H7 (cell line): ENCODE results near the gene WNK1. TPM values are rescaled to one million over a fixed set of nuclear protein-coding genes. Genes with fewer than 3 reads are reported as not detected.
"Not testable (repeated sequence)": the region's sequence is repeated elsewhere in the genome, so short reads cannot be mapped to it uniquely, and the experiment has no call there.

Experiments used
- DNase-seq: peaks from one replicate; pipeline ENCODE4 v3.0.0; 2012
- H3K27me3 ChIP-seq: 2 replicates; pipeline ENCODE4 v1.6.0; 2011; ENCODE audit warnings: mild to moderate bottlenecking, low read length; ENCODE audit not compliant: control insufficient read depth, insufficient read depth
- H3K36me3 ChIP-seq: replicated peaks from 2 replicates; pipeline ENCODE4 v1.5.1; 2011; ENCODE audit warnings: low read length; ENCODE audit not compliant: control insufficient read depth, insufficient read depth
- H3K4me3 ChIP-seq: 2 replicates; pipeline ENCODE4 v1.5.1; 2011; ENCODE audit warnings: low read depth, mild to moderate bottlenecking, control low read depth, low read length, moderate library complexity; ENCODE audit not compliant: insufficient read depth
- total RNA-seq: library from RNA; depleted of rRNA; stranded (reverse); fragments of >200 nt; shearing (Covaris generic); gene quantifications from 2 replicates; pipeline ENCODE4 v1.2.3, GENCODE V29; 2014; rRNA removed

Gene WNK1
- total RNA-seq = 72.7 and 79.3 TPM in 2 replicates

- no peaks in the 10 kb centered on the region for H3K36me3 ChIP-seq
- 0 out of 2 replicates have a peak, but pooled peaks cover 2% of the 10 kb centered on the region for H3K27me3 ChIP-seq
- DNase-seq = peak; percentile 97
- H3K4me3 ChIP-seq = peak within 1 kb of the TSS; percentile 86
Measured at GRCh38 chr12:751999-752694, at the start of gene WNK1. Gene WNK1 (plus strand): TSS chr12:752579. CDS start chr12:753566, 987 bp downstream.

- no peak for DNase-seq
- no peaks in the 10 kb centered on the region for H3K27me3 ChIP-seq
- no peaks in the 10 kb centered on the region for H3K36me3 ChIP-seq
- H3K4me3 ChIP-seq = no peak overlapping the region
Measured at GRCh38 chr12:704516-705242, 47.7 kb upstream of the WNK1 start.

GRCh38 chr12:708084-708483, 44.3 kb upstream of the WNK1 start:
- H3K36me3 ChIP-seq, H3K27me3 ChIP-seq, DNase-seq, H3K4me3 ChIP-seq: not testable (repeated sequence)

GRCh38 chr12:709455-710020, 42.8 kb upstream of the WNK1 start:
- no peaks in the 10 kb centered on the region for H3K27me3 ChIP-seq
- no peak overlapping the region for H3K4me3 ChIP-seq
- H3K36me3 ChIP-seq = no peaks in the 10 kb centered on the region
- no peak for DNase-seq

GRCh38 chr12:712172-712863, 40.1 kb upstream of the WNK1 start:
- Histone ChIP-seq H3K27me3 (no peaks in the 10 kb centered on the region), H3K4me3 (no peak overlapping the region), H3K36me3 (no peaks in the 10 kb centered on the region)
- no peak for DNase-seq

GRCh38 chr12:713281-713875, 39.0 kb upstream of the WNK1 start:
- Histone ChIP-seq H3K27me3 (no peaks in the 10 kb centered on the region), H3K4me3 (no peak overlapping the region), H3K36me3 (no peaks in the 10 kb centered on the region)
- no peak for DNase-seq

GRCh38 chr12:716506-716905, 35.9 kb upstream of the WNK1 start:
- no peak for DNase-seq
- H3K36me3 ChIP-seq = no peaks in the 10 kb centered on the region

GRCh38 chr12:718756-719102, 33.6 kb upstream of the WNK1 start:
- DNase-seq = no peak
- no peaks in the 10 kb centered on the region for H3K27me3 ChIP-seq
- no peak overlapping the region for H3K4me3 ChIP-seq
- H3K36me3 ChIP-seq = no peaks in the 10 kb centered on the region

More at GRCh38 chr12:716506-716905, 35.9 kb upstream of the WNK1 start:
- Histone ChIP-seq H3K27me3 (no peaks in the 10 kb centered on the region), H3K4me3 (no peak overlapping the region)

GRCh38 chr12:720231-720941, 32.0 kb upstream of the WNK1 start:
- H3K4me3 ChIP-seq = no peak overlapping the region
- H3K27me3 ChIP-seq = no peaks in the 10 kb centered on the region
- DNase-seq = no peak
- no peaks in the 10 kb centered on the region for H3K36me3 ChIP-seq

- Histone ChIP-seq H3K4me3 (no peak overlapping the region), H3K36me3 (no peaks in the 10 kb centered on the region), H3K27me3 (no peaks in the 10 kb centered on the region)
- peak; percentile 40 for DNase-seq
Measured at GRCh38 chr12:724194-724855, 28.1 kb upstream of the WNK1 start.

GRCh38 chr12:725076-725475, 27.3 kb upstream of the WNK1 start:
- no peak overlapping the region for H3K4me3 ChIP-seq

GRCh38 chr12:726281-727140, 25.9 kb upstream of the WNK1 start:
- no peaks in the 10 kb centered on the region for H3K36me3 ChIP-seq
- DNase-seq = no peak
- H3K27me3 ChIP-seq = no peaks in the 10 kb centered on the region
- no peak overlapping the region for H3K4me3 ChIP-seq

More at GRCh38 chr12:725076-725475, 27.3 kb upstream of the WNK1 start:
- Histone ChIP-seq H3K27me3 (no peaks in the 10 kb centered on the region), H3K36me3 (no peaks in the 10 kb centered on the region)
- no peak for DNase-seq

- no peak for DNase-seq
- H3K27me3 ChIP-seq = no peaks in the 10 kb centered on the region
- H3K4me3 ChIP-seq = no peak overlapping the region
- H3K36me3 ChIP-seq = no peaks in the 10 kb centered on the region
Measured at GRCh38 chr12:727321-727720, 25.1 kb upstream of the WNK1 start.
